Left cardiac atrium (tissue), 4 donors: ENCODE results near the gene NFASC. TPM values are rescaled to one million over a fixed set of nuclear protein-coding genes. Genes with fewer than 3 reads are reported as not detected.

Experiments used
- ATAC-seq, 2 donors: fragments of 200-7000 bp; cut with Tn5 transposase; one replicate each; pipeline ENCODE4 v1.9.1; 2020; ENCODE audit warnings: mild to moderate bottlenecking in 2 of 2, moderate library complexity in 2 of 2
- DNase-seq: peaks from one replicate; pipeline ENCODE4 v3.0.0-alpha.2; 2020
- intact Hi-C, 2 donors: fragments of 100-400 bp; cut with DNase I; formaldehyde crosslinking; loops; one replicate each; pipeline versions ENCODE4 v1.14.1 to v1.15.1; 2022 to 2023
- total RNA-seq, 2 donors: library from RNA; stranded (reverse); fragmentation: NEBNext Ultra II Directional; extraction: Animal tissue kit (Norgen Biotek cat#: 25700); gene quantifications; one replicate each; pipeline ENCODE4 v1.2.1, GENCODE V29; 2021
- donor health status: DM: no; HTN: yes; CAD: no.
- donor health status: DM: no; HTN: yes; CAD: no; lungs with severe emphysema.
- donor health status: DM: yes; HTN: yes; CAD: no.
- donor health status: Dilated cardiomyopathy.

Gene NFASC
- total RNA-seq, 2 donors from 2014 or later = 40.6 to 57.7 TPM

GRCh38 chr1:204882479-204882878, 11.8 kb downstream of the NFASC start:
- no peak for DNase-seq
- no peak for ATAC-seq
- intact Hi-C loops = no loop called here

GRCh38 chr1:204883405-204883804, 12.7 kb downstream of the NFASC start:
- intact Hi-C loops = no loop called here
- no peak for ATAC-seq
- DNase-seq = no peak

GRCh38 chr1:204885288-204885711, 14.6 kb downstream of the NFASC start:
- ATAC-seq (peak in 1 of 2 donors; percentile 40), DNase-seq (peak; percentile 66)
- intact Hi-C loops = no loop called here

GRCh38 chr1:204885790-204886189, 15.1 kb downstream of the NFASC start:
- no peak for ATAC-seq
- intact Hi-C loops = no loop called here
- DNase-seq = no peak

- ATAC-seq = peak; percentile 4 to 29
- intact Hi-C loops = no loop called here
These were observed 17.2 kb downstream of the NFASC start for GRCh38 chr1:204887846-204888245.

GRCh38 chr1:204888294-204888693, 17.6 kb downstream of the NFASC start:
- intact Hi-C loops = no loop called here
- DNase-seq (no peak), ATAC-seq (peak; percentile 6 to 20)

More at GRCh38 chr1:204887846-204888245, 17.2 kb downstream of the NFASC start:
- no peak for DNase-seq

GRCh38 chr1:204889681-204890383, 19.2 kb downstream of the NFASC start:
- intact Hi-C loops = no loop called here
- peak; percentile 73 to 81 for ATAC-seq
- DNase-seq = no peak

- DNase-seq (no peak), ATAC-seq (no peak)
- intact Hi-C loops = no loop called here
These were observed 21.2 kb downstream of the NFASC start for GRCh38 chr1:204891860-204892259.

- ATAC-seq = no peak
- intact Hi-C loops = no loop called here
- no peak for DNase-seq
These were observed 23.4 kb downstream of the NFASC start for GRCh38 chr1:204894031-204894430.

GRCh38 chr1:204894606-204895005, 23.9 kb downstream of the NFASC start:
- ATAC-seq = peak in 1 of 2 donors; percentile 31
- no peak for DNase-seq
- intact Hi-C loops = no loop called here

- ATAC-seq (no peak), DNase-seq (no peak)
- intact Hi-C loops = no loop called here
These were observed 25.4 kb downstream of the NFASC start for GRCh38 chr1:204896023-204896422.

GRCh38 chr1:204896787-204897469, 26.3 kb downstream of the NFASC start:
- ATAC-seq = no peak
- no peak for DNase-seq
- intact Hi-C loops = no loop called here

- no peak for DNase-seq
- no peak for ATAC-seq
- intact Hi-C loops = no loop called here
These were observed 30.1 kb downstream of the NFASC start for GRCh38 chr1:204900721-204901120.

- DNase-seq = no peak
- intact Hi-C loops = no loop called here
- peak in 1 of 2 donors; percentile 62 for ATAC-seq
These were observed 32.0 kb downstream of the NFASC start for GRCh38 chr1:204902671-204903070.

- ATAC-seq = peak in 1 of 2 donors; percentile 4
- intact Hi-C loops = no loop called here
These were observed 33.7 kb downstream of the NFASC start for GRCh38 chr1:204904228-204904810.

GRCh38 chr1:204909109-204909508, 38.4 kb downstream of the NFASC start:
- DNase-seq (no peak), ATAC-seq (no peak)
- intact Hi-C loops = no loop called here

More at GRCh38 chr1:204904228-204904810, 33.7 kb downstream of the NFASC start:
- no peak for DNase-seq

GRCh38 chr1:204915861-204916495, 45.3 kb downstream of the NFASC start:
- DNase-seq (peak; percentile 41), ATAC-seq (peak; percentile 90 to 95)
- intact Hi-C loops = no loop called here

- intact Hi-C loops = no loop called here
- ATAC-seq (no peak), DNase-seq (no peak)
These were observed 47.1 kb downstream of the NFASC start for GRCh38 chr1:204917802-204918201.

- ATAC-seq = no peak
- DNase-seq = no peak
These were observed 49.8 kb downstream of the NFASC start for GRCh38 chr1:204920511-204920910.

GRCh38 chr1:204920967-204921366, 50.3 kb downstream of the NFASC start:
- DNase-seq (no peak), ATAC-seq (peak; percentile 44 to 74)
- intact Hi-C loops = no loop called here

More at GRCh38 chr1:204920511-204920910, 49.8 kb downstream of the NFASC start:
- intact Hi-C loops = no loop called here
